Ectodermal cell (in vitro differentiated cells): Measurements from ENCODE around the gene HMOX1.
A peak's percentile ranks its signal among the peaks of the same experiment; 100 is the strongest.

Experiments used
- H3K27ac ChIP-seq: 2 replicates; pipeline ENCODE4 v1.7.0; 2013; ENCODE audit warnings: mild to moderate bottlenecking, low read depth, low read length; ENCODE audit not compliant: insufficient read depth, poor library complexity, severe bottlenecking
- H3K27me3 ChIP-seq: 2 replicates; pipeline ENCODE4 v1.7.0; 2013; ENCODE audit warnings: mild to moderate bottlenecking, low read length; ENCODE audit not compliant: insufficient read depth, control insufficient read depth, poor library complexity, severe bottlenecking
- H3K36me3 ChIP-seq: one replicate; pipeline ENCODE4 v1.7.0; 2013; ENCODE audit warnings: low read length; ENCODE audit not compliant: control insufficient read depth, insufficient read depth
- H3K4me1 ChIP-seq: one replicate; pipeline ENCODE4 v1.7.0; 2013; ENCODE audit warnings: low read length; ENCODE audit not compliant: control insufficient read depth, insufficient read depth
- H3K4me3 ChIP-seq: 2 replicates; pipeline ENCODE4 v1.7.0; 2013; ENCODE audit warnings: low read depth, low read length, control low read depth; ENCODE audit not compliant: insufficient read depth
- H3K9me3 ChIP-seq: 2 replicates; pipeline ENCODE4 v1.7.0; 2013; ENCODE audit warnings: mild to moderate bottlenecking, low read length, moderate library complexity; ENCODE audit not compliant: control insufficient read depth
- WGBS, 2 experiments: methylation state at CpG; one replicate each; pipeline ENCODE4 v1.1.7; 2013; ENCODE audit warnings: missing lambda C conversion rate in 2 of 2; 5-methylcytosine and 5-hydroxymethylcytosine counted together

Gene HMOX1

DNA sequence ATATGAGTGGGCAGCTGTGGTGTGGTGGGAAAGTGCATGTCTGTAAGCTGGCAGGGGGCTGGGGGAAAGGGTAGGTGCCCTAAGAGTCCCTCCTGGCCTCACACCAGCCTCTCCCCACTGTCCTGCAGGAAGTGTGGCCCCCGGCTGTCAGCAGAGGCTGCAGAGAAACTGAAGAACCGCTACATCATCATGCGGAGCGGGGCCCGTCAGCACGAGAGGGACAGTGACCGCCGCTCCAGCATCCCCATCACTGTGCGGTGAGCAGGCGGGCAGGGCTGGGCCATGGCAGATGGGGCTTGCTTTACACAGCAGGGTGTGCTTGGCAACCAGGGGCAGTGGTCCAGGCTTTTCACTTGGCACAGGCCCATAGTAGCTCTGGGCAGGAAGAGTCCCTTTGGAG, 38.9 kb downstream of the HMOX1 start:
- H3K36me3 ChIP-seq = peaks cover 67% of the 10 kb centered on the region

DNA sequence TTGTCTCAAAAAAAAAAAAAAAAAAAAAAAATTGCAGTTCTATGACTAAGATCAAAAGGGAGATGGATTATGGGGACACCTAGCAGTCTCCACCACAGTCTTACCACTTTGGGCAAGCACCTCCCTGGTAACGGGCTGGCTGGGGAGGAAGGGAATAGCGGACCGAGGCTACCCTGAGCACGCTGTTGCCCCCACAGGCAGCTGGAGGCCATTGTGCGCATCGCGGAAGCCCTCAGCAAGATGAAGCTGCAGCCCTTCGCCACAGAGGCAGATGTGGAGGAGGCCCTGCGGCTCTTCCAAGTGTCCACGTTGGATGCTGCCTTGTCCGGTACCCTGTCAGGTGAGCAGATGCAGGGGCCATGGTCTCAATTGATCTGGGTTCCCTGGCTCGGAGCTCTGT, 40.2 kb downstream of the HMOX1 start:
- Histone ChIP-seq H3K4me1 (peaks cover 8% of the 10 kb centered on the region), H3K4me3 (no peak overlapping the region), H3K36me3 (peaks cover 56% of the 10 kb centered on the region), H3K27me3 (no peaks in the 10 kb centered on the region), H3K9me3 (no peaks in the 10 kb centered on the region), H3K27ac (no peak overlapping the region)
- 93% methylated on average over 12 of the region's 12 CpGs for WGBS, 2 experiments

More for the DNA sequence above, 38.9 kb downstream of the HMOX1 start:
- Histone ChIP-seq H3K4me1 (no peaks in the 10 kb centered on the region), H3K4me3 (no peak overlapping the region), H3K9me3 (no peaks in the 10 kb centered on the region), H3K27ac (no peak overlapping the region), H3K27me3 (no peaks in the 10 kb centered on the region)
- 93 to 96% methylated on average over 10 of the region's 10 CpGs for WGBS, 2 experiments

DNA sequence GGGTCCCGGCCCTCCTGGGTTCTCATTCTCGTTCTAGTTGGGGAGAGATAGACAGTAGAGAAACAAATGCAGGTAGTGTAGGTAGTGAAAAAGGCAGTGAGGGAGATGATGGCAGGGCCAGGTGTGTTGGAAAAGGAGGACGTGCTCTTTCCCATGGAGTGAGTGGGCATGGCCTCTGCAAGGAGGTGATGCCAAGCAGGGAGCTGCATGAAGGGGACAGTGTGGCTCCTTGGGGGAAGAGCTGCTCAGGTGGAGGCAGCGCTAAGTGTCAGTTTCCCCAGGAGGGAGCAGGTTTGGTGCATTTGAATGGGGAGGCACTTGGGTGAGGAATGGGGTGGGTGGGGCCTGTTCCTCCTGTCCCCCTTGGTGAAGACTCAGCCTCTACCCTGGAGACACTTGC, 41.2 kb downstream of the HMOX1 start:
- no peaks in the 10 kb centered on the region for H3K9me3 ChIP-seq
- no peak overlapping the region for H3K27ac ChIP-seq
- H3K36me3 ChIP-seq = peaks cover 46% of the 10 kb centered on the region
- 95 to 97% methylated on average over 4 of the region's 4 CpGs for WGBS, 2 experiments
- H3K4me3 ChIP-seq = no peak overlapping the region
- no peaks in the 10 kb centered on the region for H3K27me3 ChIP-seq
- peaks cover 18% of the 10 kb centered on the region for H3K4me1 ChIP-seq

DNA sequence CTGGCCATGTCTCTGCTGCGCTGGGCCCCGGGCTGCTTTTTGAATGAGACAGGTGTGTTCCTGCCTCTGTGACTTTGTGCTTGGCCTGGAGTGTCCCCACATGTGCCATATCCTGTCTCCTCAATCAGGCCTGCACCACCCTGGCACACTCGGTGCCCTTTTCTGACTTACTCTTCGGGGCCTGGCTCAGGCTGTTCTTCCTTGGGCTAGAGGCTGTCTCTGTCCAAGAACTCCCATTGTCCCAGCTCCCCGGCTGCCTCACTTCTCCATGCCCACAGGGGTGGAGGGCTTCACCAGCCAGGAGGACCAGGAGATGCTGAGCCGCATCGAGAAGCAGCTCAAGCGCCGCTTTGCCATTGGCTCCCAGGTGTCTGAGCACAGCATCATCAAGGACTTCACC, 42.0 kb downstream of the HMOX1 start:
- 96% methylated on average over 9 of the region's 9 CpGs for WGBS, 2 experiments
- Histone ChIP-seq H3K4me3 (no peak overlapping the region), H3K4me1 (peaks cover 20% of the 10 kb centered on the region), H3K9me3 (no peaks in the 10 kb centered on the region), H3K27me3 (no peaks in the 10 kb centered on the region), H3K27ac (no peak overlapping the region), H3K36me3 (peaks cover 39% of the 10 kb centered on the region)

DNA sequence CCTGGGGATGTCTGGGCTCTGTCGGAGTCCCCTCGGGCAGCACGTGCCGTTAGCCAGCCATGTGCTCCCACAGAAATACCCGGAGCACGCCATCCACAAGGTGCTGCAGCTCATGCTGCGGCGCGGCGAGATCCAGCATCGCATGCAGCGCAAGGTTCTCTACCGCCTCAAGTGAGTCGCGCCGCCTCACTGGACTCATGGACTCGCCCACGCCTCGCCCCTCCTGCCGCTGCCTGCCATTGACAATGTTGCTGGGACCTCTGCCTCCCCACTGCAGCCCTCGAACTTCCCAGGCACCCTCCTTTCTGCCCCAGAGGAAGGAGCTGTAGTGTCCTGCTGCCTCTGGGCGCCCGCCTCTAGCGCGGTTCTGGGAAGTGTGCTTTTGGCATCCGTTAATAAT, 43.2 kb downstream of the HMOX1 start:
- Histone ChIP-seq H3K4me1 (peaks cover 20% of the 10 kb centered on the region), H3K27ac (no peak overlapping the region), H3K4me3 (no peak overlapping the region), H3K9me3 (no peaks in the 10 kb centered on the region), H3K27me3 (no peaks in the 10 kb centered on the region), H3K36me3 (peaks cover 32% of the 10 kb centered on the region)
- WGBS, 2 experiments = 92 to 93% methylated on average over 26 of the region's 26 CpGs

DNA sequence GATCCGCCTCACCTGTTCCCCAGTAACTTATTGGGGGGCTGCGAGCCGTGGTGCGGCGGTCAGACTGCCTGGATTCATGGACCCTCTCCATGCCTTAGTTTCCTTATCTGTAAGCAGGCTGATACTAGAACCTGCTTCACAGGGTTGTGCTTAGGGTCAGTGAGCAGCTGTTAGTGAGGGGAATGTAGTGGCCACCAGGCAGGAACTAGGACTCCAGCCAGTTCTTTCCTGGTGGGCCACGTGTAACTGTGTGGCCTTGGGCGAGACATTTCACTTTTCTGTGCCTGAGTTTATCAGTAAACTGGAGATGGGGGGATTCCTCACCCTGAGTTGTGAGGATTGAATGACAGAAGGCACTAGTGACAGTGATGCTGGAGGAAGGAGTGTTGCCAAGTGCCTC, 43.9 kb downstream of the HMOX1 start:
- Histone ChIP-seq H3K4me3 (no peak overlapping the region), H3K27ac (no peak overlapping the region), H3K36me3 (peaks cover 25% of the 10 kb centered on the region), H3K4me1 (peaks cover 20% of the 10 kb centered on the region), H3K9me3 (no peaks in the 10 kb centered on the region), H3K27me3 (no peaks in the 10 kb centered on the region)
- 95 to 96% methylated on average over 7 of the region's 7 CpGs for WGBS, 2 experiments

DNA sequence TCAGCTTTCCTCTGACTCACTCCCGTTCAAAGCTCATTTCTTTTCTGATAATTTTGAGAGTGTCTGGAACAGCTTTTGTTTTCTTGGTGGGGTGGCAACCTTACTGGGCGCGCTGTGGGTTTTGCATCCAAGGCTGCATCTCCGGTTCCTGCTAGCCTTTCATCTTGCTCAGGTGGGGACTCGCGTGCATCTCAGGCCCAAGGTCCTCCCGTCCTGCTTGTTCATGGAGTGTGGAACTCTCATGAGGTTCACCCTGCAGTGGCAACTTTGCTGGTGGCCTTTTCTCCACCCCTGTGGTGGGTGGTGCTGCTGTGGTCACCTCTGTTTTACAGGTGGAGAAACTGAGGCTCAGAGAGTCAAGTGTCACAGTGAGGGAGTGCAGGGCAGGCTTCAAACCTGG, 44.6 kb downstream of the HMOX1 start:
- WGBS, 2 experiments = 90 to 92% methylated on average over 7 of the region's 7 CpGs
- peak overlapping the region; percentile 86 for H3K27ac ChIP-seq

DNA sequence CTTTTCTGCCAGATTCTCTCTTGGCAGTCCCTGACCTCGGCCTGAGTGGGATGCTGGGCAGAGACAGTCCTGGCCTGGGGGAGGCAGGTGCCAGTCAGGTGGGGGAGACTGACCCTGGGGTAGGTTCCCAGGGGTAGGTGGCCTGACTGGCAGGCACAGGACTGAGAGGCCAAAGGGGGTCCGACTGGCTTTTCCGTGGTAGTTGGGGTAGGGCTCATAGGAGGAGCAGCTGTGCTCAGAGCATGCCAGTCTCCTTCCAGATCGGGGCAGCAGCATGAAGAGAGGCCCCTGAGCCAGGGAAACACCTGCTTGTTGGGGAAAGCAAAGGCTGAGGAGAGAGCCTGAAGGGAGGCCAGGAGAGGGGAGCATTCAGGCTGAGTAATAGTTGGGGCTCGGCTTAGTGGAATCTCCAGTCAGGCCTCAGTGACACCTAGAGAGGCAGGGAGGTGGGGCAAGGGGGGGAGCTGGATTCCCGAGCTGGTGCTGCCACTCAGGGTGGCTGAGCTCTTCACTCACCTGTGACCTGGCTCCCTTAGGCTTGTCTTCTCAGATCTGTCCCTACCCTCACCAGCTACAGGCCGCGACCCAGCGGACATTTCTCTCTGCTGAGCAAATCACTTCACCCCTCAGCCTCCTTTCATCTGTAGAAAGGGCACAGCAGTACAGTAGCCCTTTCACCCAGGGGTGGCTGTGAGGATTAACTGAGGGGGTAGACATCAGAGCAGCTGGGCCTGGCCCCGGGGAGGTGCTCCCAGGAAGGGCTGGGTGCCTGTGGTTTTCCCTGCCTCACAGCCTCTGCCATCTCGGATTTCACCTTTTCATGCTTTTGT, 45.3 kb downstream of the HMOX1 start:
- Histone ChIP-seq H3K36me3 (peaks cover 20% of the 10 kb centered on the region), H3K27ac (peak overlapping the region; percentile 86), H3K9me3 (no peaks in the 10 kb centered on the region), H3K4me1 (peaks cover 23% of the 10 kb centered on the region), H3K4me3 (no peak overlapping the region), H3K27me3 (no peaks in the 10 kb centered on the region)
- 44 to 49% methylated on average over 11 of the region's 11 CpGs for WGBS, 2 experiments

More for the DNA sequence above, 44.6 kb downstream of the HMOX1 start:
- no peaks in the 10 kb centered on the region for H3K9me3 ChIP-seq
- H3K4me1 ChIP-seq = peaks cover 20% of the 10 kb centered on the region
- no peaks in the 10 kb centered on the region for H3K27me3 ChIP-seq
- H3K4me3 ChIP-seq = no peak overlapping the region
- H3K36me3 ChIP-seq = peaks cover 20% of the 10 kb centered on the region

DNA sequence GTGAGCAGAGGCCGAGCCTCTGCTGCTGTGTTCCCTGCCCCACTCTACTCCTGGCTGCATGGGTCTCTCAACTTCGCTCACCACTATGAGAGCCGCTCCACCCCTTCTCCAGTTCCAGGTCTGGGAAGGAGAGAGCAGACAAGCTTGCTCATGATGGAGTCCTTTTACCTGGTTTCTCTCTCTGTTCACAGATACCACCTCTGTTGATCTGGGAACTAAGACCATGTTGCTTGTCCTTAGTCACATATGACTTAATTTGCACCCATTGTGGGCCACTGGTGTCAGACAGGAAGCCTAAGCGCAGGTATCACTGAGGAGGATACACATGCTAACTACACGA, 45.9 kb downstream of the HMOX1 start:
- peak overlapping the region; percentile 86 for H3K27ac ChIP-seq
- no peaks in the 10 kb centered on the region for H3K27me3 ChIP-seq
- peaks cover 26% of the 10 kb centered on the region for H3K36me3 ChIP-seq

DNA sequence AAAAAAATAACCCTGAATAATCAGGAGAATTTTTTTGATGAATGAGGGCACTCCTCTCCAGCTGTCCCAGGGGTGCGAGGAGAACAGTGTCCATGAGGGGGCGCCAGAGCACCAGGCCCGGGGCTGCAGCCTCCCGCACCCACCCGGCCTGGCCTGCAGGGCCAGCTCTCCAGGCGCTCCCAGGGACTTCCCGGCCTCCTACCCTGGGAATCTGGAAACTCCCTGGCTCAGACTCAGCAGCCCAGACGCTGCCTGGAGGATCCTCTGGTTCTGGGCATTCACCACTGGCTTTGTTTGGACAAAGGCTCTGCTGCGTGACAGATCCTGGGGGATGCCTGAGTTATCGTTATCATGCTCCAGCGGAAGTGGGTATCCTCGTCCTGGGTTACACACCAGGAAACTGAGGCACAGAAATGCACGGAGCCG, 50.0 kb downstream of the HMOX1 start:
- whole genome bisulfite sequencing, 2 experiments = 49 to 50% methylated on average over 14 of the region's 14 CpGs
- H3K36me3 ChIP-seq = peaks cover 32% of the 10 kb centered on the region
- H3K27me3 ChIP-seq = no peaks in the 10 kb centered on the region
- H3K4me3 ChIP-seq = no peak overlapping the region
- no peak overlapping the region for H3K27ac ChIP-seq
- H3K9me3 ChIP-seq = no peaks in the 10 kb centered on the region
- peaks cover 18% of the 10 kb centered on the region for H3K4me1 ChIP-seq

More for the DNA sequence above, 45.9 kb downstream of the HMOX1 start:
- H3K4me3 ChIP-seq = no peak overlapping the region
- WGBS, 2 experiments = 38 to 44% methylated on average over 5 of the region's 5 CpGs
- H3K9me3 ChIP-seq = no peaks in the 10 kb centered on the region
- H3K4me1 ChIP-seq = peaks cover 23% of the 10 kb centered on the region
